ENCODE measurements around the gene RAPGEF4.
A peak's percentile ranks its signal among the peaks of the same experiment; 100 is the strongest.
"Not testable (repeated sequence)": the region's sequence is repeated elsewhere in the genome, so short reads cannot be mapped to it uniquely, and the experiment has no call there.

Gene RAPGEF4

DNA sequence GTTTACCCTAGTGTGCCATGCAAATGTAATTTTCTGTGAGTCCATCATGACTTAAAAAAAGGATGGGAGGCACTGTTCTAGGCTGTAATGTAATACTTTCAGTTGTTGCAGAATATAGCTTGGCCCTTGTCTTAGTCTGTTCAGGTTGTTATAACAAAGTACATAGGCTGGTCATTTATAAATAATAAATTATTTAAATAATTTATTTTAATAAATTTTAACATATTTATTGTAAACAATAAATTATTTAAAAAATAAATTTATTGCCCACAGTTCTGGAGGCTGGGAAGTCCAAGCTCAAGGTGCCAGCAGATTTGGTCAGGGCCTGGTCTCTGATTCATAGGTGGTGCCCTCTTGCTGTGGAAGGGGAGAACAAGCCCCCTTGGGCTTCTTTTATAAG, 35.2 kb downstream of the RAPGEF4 start:
- no peak for DNase-seq (ENCODE audit: low read depth in 1 of 2, low spot score in 1 of 2)

DNA sequence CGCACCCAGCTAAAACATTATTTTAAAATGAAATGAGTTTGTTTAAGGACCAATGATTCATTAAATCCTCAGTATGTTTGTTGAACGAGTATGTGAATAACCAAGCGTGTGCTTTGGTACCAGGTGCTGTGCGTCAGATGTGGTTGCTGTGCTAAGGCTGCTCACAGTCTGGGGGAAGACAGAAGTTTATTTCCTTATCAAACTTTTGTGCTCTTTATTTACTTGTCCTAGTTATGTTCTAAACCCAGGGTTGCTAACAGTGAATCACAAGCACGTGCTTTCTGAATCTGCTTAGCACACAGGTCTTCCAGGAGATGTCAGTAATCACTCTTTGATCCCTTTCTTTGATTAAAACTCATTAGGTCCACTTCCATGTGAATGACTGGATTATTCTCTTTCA, 37.0 kb downstream of the RAPGEF4 start:
- DNase-seq (ENCODE audit: low read depth in 1 of 2, low spot score in 1 of 2): no peak

DNA sequence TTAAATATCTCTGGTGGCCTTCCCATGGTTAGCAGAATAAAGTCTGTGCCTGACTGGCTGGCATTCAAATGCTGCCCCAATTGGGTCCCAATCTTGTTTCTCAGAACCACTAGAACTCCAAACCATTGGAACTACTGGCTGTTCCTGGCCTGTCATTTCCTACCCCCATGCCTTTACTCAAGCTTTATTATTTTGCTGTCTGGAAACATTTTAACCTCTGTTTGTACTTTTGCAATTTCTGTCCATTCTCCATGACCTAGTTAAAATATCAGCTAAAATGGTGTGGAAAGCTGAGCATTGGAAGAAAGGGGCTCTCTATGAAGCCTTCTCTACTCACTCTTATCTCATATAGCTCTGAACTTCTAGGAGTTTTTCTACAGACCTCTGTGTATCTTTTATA, 38.7 kb downstream of the RAPGEF4 start:
- DNase-seq (ENCODE audit: low read depth in 1 of 2, low spot score in 1 of 2): no peak

DNA sequence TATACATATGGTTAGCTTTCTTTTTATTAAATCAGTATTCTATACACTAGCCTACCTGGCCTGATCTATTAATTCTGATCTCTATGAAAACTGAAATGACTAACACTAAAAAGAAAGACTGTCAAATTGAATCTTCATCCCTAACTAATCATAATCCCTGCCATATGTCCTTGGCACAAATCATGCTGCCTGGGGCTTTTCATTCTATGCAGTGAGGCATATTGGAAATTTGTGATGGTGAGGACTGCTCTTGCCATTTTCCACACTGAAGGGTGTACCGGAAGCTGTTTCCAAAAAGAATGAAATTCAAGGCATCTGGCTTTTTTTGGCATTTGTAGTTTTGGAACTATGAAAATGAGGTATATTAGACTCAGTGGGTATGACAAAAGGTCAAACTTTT, 39.7 kb downstream of the RAPGEF4 start:
- DNase-seq (ENCODE audit: low read depth in 1 of 2, low spot score in 1 of 2): no peak

DNA sequence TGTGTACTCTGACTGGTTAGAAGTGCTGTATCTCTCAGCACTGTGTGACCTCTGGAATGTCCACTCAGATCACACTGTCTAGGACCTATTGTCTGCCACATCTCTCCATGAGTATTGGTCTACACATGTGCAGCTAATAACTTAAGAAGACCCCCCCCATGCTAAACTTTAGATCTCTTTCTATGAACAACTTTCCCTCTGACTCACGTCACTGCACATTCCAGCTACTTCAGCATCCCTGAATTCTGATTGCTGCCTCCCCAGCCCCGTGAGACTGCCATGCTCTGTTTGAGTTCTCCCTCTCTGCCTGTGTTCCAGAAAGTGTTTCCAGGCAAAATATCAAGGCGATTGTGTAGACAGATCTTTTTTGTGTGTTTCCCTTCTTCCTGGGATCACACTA, 41.8 kb downstream of the RAPGEF4 start:
- DNase-seq (ENCODE audit: low read depth in 1 of 2, low spot score in 1 of 2): no peak

DNA sequence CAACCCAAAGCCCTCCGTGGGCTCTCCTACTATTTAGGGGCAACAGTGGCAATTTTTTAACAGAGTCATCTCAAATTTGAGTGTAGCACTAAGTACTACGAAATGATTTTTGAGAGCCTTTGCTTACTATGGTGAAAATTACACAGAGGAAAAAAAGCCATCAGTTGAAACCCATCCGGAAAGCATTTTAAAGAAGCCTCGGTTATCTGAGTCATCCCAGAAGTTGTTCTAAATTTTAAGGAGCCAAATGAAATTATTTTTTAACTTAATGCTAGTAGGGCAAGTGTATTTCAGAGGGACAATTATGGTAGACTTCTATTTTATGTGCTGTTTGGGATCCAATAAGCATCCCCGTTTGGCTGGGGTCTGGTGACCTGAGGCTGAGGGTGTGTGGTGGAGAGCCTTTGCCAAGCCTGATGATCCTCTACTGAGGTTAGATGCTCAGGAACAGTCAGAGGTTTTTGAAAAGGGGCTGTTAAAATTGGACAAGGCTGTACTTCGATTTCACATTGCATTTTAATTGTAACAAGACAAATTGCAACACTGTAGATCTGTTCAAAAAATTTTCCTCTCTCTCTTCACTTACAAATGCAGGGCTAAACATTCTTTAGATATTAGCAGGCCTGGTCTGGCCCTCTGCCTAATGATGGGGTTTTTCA, 47.0 kb downstream of the RAPGEF4 start:
- no peak for DNase-seq (ENCODE audit: low read depth in 1 of 2, low spot score in 1 of 2)

DNA sequence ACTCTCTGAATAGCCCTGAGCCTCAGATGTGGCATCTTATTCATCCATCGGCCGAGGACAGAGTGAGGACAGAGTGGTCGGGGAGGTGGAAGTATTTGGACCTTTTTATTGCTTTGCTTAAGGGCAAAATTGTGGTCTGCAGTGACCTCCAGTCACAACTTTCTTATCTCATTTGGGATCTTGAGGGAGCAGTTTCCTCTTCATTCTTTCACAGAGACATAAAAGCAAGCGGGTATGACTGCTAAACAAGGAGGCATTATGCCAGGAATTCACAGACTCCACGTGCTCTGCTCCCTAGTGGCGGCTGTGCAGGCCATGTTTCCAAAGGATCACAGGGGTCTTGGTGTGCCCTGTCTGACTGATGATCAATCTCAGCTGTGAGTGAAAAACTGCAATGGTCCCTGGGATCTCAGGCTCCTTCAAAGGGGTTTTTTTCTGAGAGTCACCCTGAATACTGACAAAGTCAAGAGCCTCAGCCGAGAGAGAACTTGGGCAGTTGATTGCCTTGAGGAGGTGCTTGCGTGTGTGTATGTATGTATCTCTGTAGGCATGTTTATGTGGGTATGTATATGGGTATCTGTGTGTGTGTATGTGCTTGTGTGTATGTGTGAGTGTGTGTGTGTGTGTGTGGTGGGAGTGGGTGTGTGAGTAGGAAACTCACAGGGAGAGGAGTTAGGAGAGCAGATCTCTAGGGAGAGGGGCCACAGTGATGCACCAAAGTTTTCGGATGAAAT, 47.7 kb downstream of the RAPGEF4 start:
- DNase-seq (ENCODE audit: low read depth in 1 of 2, low spot score in 1 of 2): no peak

DNA sequence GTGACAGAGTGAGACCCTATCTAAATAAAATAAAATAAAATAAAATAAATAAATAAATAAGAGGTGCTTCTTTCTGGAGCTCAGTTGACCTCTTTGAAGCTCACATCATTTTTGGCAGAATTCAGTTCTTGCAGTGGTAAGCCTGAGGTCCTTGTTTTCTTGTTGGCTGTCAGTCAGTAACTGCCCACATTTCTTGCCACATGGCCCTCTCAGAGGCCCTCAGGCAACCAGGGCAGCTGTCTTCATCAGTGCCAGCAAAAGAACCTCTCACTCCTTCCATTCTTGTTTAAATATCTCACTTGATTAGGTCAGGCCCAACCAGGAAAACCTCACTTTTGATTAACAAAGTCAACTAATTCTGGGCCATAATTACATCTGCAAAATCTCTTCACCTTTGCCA, 53.2 kb downstream of the RAPGEF4 start:
- DNase-seq (ENCODE audit: low read depth in 1 of 2, low spot score in 1 of 2): no peak

DNA sequence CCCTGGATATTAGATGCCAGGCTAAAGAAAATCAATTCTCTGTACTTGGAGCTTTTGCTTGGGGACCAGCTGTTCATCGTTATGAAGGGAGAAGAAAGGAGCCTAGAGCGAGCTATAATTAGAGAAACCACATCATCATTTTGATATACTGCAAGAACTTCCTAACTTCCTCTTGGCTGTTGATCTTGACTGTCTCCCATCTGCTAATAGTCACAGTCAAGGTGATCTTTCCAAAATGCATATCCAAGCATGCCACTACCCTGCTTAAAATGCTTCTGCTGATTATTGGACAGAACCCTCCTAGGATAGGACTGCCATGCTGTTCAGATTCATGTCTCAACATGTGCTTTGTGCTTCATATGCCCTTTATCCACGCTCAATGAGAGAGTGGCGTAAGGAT, 54.8 kb downstream of the RAPGEF4 start:
- DNase-seq (ENCODE audit: low read depth in 1 of 2, low spot score in 1 of 2): no peak

DNA sequence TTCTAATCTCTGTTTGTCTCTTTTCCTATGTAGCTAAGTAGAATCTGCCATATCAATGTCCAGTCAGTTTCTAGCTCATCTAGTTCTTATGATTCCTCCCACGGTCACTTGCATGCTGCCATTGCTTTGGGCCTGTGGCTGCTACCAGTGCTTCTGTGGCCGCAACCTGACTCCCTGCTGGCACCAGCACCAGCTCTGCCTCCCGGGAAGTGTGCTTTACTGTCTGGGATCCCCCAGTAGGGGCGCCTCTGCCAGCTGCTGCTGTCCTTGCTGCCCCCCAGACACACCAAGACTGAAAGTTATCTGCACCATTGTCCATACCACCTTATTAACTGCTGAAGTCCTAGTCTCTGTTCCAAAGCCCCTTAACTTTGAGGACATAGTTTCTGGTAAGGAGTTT, 56.3 kb downstream of the RAPGEF4 start:
- no peak for DNase-seq (ENCODE audit: low read depth in 1 of 2, low spot score in 1 of 2)

DNA sequence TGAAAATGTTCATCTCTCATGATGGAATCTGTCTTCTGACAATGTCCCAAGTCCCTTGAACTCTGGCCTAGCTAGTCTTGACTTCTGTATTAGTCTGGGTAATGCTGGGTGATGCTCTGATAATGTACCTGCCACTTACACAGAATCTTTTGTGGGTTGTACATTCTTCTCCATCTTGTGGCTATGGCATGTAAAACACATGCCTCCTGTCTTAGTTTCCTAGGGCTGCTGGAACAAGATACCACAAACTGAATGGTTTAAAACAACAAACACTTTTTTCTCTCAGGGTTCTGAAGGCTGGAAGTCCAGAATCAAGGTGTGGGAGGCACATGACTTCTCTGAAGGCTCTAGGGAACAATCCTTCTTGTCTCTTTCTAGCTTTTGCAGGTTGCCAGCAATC, 57.1 kb downstream of the RAPGEF4 start:
- DNase-seq (ENCODE audit: low read depth in 1 of 2, low spot score in 1 of 2): no peak

DNA sequence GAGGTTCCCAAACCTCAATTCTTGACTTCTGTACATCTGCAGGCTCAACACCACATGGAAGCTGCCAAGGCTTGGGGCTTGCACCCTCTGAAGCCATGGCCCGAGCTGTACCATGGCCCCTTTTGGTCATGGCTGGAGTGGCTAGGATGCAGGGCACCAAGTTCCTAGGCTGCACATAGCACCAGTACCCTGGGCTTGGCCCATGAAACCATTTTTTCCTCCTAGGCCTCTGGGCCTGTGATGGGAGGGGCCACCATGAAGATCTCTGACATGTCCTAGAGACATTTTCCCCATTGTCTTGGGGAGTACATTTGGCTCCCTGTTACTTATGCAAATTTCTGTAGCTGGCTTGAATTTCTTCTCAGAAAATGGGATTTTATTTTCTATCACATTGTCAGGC, 67.7 kb downstream of the RAPGEF4 start:
- not testable (repeated sequence) for DNase-seq (ENCODE audit: low read depth in 1 of 2, low spot score in 1 of 2)

DNA sequence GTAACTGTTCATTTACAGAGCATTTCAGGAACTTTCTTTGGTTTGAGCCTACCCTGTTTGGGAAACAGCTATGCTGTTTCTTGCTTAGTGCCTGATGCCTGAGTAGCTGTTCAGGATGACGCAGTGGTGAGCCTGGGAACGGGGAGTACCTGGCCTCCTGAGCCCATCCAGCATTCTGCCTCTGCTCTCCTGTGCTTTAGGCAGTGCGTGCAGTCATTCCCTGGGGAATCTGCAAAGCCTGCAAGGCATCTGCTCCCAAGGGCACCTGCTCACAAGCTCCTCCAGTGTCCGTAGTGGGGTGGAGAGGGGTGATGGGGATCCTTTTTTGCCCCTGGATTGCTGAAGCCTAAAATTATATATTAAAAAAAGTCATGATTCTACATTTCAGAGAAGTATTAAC, 68.8 kb downstream of the RAPGEF4 start:
- no peak for DNase-seq (ENCODE audit: low read depth in 1 of 2, low spot score in 1 of 2)

DNA sequence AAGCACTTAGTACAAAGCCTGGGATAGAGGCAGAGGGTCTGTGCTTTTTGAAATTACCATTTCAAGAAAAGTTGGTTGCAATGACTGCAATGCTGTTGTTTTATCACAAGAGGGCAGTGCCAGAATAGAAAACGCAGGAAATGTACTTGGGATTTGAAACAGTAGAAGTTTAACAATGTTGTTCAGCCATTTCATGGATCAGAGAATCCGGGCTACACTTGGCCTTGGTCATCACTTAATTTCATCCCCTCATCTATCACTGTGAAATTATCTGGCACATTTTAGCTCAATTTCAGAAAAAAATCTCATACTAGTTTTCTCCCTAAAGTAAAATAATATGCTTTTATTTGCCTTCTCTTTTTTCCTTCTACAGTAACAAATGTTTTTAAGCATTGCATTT, 70.8 kb downstream of the RAPGEF4 start:
- DNase-seq (ENCODE audit: low read depth in 1 of 2, low spot score in 1 of 2): peak in 1 of 2 donors; percentile 13

DNA sequence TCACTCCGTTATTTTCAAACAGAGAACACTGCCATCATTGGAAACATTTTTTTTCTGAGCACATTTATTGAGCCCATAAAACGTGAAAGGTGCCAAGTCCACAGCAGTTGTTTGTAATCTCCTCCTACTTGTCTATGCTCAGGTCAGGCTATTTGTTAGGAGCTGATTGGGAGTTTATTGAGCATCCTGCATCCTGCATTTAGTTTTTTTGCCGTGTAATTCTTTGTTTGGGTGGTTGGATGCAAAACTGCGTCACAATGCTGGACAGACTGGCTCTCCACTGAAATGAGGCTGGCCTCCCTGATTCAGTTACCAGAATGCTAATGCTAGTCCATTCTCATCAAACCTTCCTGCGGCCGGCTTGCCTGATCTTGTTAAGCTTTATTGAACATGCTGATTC, 71.4 kb downstream of the RAPGEF4 start:
- no peak for DNase-seq (ENCODE audit: low read depth in 1 of 2, low spot score in 1 of 2)

DNA sequence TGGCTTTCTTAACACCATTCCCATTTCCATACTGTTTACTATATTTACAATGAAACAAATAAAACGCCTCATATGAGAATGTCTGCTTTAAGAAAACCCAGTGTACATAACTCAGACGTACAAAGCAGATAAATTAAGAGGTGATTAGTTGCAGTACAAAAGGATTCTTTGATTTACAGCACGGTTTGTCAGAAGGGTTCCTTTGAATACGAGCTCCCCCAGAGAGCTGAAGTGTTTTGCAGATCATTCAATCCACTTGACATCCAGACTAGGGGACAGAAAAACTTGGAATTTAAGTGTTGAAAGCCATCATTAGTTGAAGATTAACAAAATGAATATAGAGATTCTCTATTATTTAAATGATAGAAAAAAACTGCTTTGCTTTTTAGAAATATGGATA, 72.5 kb downstream of the RAPGEF4 start:
- DNase-seq (ENCODE audit: low read depth in 1 of 2, low spot score in 1 of 2): no peak

DNA sequence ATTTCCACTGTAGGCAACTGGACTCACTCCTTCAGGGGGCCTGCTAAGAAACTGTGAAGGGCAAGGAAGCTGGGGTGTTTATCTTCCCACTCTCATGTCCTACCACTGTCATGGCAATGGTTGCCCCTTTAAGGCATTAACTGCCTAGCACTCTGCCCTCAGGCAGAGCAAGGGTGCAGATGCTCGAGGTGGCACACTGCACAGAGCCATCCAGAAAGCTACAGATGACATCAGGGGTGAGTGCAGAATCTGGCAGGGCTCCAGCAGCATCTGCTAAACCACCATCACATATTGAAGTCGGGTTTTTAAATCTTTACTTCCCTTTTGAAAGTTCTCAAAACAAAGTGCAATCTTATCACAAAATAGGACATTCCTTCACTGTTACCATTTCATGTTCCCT, 75.4 kb downstream of the RAPGEF4 start:
- no peak for DNase-seq (ENCODE audit: low read depth in 1 of 2, low spot score in 1 of 2)

DNA sequence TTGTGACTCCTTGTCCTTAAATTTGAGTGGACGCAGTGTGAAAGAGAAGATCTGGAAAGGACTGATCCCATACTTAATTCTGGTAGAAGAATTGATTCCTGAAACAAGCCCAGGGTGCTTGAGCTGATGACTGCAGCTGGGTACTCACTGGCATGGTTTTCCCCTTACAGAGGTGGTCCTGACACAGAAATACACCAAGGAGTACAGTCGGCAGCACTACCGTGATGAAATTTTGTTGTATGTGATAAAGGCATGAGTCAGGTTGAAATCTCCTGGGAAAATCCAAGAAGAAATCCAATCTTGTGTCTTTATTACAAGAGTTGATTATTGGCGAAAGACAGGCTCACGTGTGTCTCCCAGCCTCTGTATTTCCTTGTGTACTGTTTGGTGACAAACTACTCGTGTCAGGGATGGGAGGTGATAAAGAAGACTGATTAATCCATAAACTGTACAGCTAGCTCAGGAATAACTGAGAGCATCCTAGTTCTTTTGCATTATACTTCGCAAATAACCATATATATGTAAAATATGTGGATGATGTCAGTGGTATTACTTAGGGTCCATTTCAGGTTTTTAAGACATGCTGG, 76.6 kb downstream of the RAPGEF4 start:
- no peak for DNase-seq (ENCODE audit: low read depth in 1 of 2, low spot score in 1 of 2)

DNA sequence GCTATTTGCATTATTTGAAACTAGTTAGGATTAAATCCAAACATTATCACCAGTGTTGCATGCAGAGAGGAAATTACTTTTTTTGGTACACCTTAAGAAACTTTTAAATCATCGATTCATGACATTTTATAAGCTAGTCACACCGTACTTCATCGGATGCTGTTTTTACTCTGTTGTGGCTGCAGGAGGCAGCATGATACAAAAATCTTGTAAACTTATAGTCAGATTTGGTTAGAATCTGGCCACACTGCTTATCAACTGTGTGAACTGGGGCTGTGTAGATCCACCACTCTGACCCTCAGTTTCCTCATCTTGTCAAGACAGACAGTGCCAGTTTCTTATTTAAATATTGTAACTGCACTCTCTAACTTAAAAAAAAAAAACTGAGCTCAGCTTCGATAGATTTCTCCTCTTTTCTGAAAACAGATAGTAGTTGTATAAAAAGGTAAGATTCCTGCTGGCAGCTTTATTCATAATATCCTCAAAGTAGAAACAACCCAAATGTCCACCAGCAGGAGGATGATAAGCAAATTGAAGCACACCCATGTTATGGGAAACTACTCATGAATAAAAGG, 77.8 kb downstream of the RAPGEF4 start:
- no peak for DNase-seq (ENCODE audit: low read depth in 1 of 2, low spot score in 1 of 2)

DNA sequence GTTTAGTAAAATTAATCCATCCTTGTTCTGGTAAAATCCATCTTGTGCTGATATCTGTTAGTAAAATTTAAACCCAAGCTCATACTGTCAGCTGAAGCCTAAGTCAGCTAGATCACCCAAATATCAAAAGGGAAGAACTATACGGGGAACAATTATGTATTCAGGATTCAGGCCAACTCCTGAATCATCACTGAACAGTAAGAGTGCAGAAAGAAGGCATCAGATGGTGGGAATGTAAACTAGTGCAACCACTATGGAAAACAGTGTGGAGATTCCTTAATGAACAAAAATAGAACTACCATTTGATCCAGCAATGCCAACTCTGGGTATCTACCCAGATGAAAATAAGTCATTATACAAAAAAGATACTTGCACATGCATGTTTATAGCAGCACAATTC, 81.8 kb downstream of the RAPGEF4 start:
- DNase-seq (ENCODE audit: low read depth in 1 of 2, low spot score in 1 of 2): no peak

DNA sequence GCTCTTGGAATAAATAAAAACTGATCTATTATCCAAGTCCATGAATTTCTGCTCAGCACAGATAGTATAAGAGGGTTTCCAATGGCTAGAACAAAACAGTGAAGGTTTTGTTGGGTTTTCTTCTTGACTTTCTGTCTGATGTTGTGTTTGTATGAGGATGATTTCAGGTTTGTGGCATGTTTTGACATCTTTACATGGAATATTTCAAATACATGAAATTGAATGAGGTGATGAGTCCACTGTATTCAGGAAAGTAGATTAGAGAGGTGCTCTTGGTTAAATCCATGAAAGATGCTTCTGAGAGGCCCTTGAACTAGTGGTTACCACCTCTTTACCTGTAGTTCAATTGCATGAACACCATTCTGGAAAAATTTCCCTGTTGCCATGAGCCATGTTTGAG, 84.3 kb downstream of the RAPGEF4 start:
- no peak for DNase-seq (ENCODE audit: low read depth in 1 of 2, low spot score in 1 of 2)
